GM12874 (cell line): Measurements from ENCODE around the gene LRFN2.

ENCODE experiments used
- CTCF ChIP-seq: IDR thresholded peaks from 2 replicates; pipeline ENCODE4 v1.5.1; 2011; ENCODE audit warnings: low read depth, mild to moderate bottlenecking, control low read depth, low read length, moderate library complexity; ENCODE audit not compliant: insufficient read depth

The LRFN2 gene

GRCh38 chr6:40399888-40400457 lies 187.2 kb downstream of the LRFN2 start:
- TF ChIP-seq CTCF, result no peak

GRCh38 chr6:40398810-40399477 lies 188.2 kb downstream of the LRFN2 start:
- TF ChIP-seq CTCF, result no peak

- TF ChIP-seq CTCF, result no peak
Observed at GRCh38 chr6:40398034-40398691, 189.0 kb downstream of the LRFN2 start.

GRCh38 chr6:40397287-40398033 lies 189.7 kb downstream of the LRFN2 start:
- TF ChIP-seq CTCF, result no peak

GRCh38 chr6:40395698-40396076 lies 191.5 kb downstream of the LRFN2 start:
- TF ChIP-seq CTCF, result no peak

- no peak for TF ChIP-seq CTCF
Observed at GRCh38 chr6:40395066-40395697, 192.0 kb downstream of the LRFN2 start.

GRCh38 chr6:40394381-40394780 lies 192.8 kb downstream of the LRFN2 start:
- TF ChIP-seq CTCF, result no peak
